Bronchial epithelial cell (primary cell): Measurements from ENCODE around the gene AGMO. TPM values are rescaled to one million over a fixed set of nuclear protein-coding genes. Genes with fewer than 3 reads are reported as not detected.
A peak's percentile ranks its signal among the peaks of the same experiment; 100 is the strongest.

Experiments
- DNase-seq: peaks from one replicate; pipeline ENCODE4 v3.0.0-alpha.2; 2010; ENCODE audit warnings: low read depth
- FAIRE-seq: peaks from 2 replicates; lab custom pipeline; 2011; peaks lifted over from hg19 to GRCh38; lab: Jason Lieb, UNC
- H3K27me3 ChIP-seq: 2 replicates; pipeline ENCODE4 v1.5.1; 2011; ENCODE audit warnings: low read length; ENCODE audit not compliant: control insufficient read depth, insufficient read depth
- H3K36me3 ChIP-seq: 2 replicates; pipeline ENCODE4 v1.5.1; 2011; ENCODE audit warnings: low read length; ENCODE audit not compliant: control insufficient read depth, insufficient read depth
- H3K4me3 ChIP-seq: 2 replicates; pipeline ENCODE4 v1.5.1; 2011; ENCODE audit warnings: mild to moderate bottlenecking, low read depth, low read length, control low read depth
- total RNA-seq: library from RNA; depleted of rRNA; stranded (reverse); fragments of >200 nt; gene quantifications from 2 replicates; pipeline ENCODE4 v1.2.1, GENCODE V29; 2014
- TF ChIP-seq, protein P1 (sequence below): IDR thresholded peaks from 2 replicates; pipeline ENCODE4 v1.5.1; 2011; ENCODE audit warnings: mild to moderate bottlenecking, moderate library complexity, low read length, control low read depth, inconsistent platforms; ENCODE audit not compliant: insufficient read depth, severe bottlenecking

AGMO gene
- total RNA-seq, 1 donor from 2014 or later = under 0.01 TPM

DNA sequence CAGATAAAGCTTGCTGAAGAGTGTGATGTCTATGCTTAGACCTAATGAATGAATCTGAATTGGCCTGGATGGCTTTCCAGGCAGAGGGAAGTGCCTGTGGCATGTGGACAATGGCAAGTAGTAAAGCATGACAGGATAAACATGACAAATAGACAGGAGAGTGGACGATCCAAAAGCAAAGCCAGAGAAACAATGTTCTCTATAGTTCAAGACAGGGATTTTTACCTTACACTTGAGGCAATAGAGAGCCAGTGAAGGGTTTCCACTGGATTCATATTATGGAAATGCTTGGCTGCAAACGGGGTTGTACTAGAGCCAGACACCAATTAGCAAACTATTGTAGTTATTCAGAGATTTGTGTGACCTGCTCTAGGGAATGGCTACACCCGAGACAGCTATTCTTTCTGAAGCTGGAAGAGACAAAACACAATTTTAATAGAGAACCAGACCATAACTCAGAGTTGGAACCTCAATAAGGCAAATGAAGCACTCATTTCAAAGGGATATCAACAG lies 2.3 kb downstream of the AGMO start:
- DNase-seq (no peak), FAIRE-seq (no peak)
- no peaks in the 10 kb centered on the region for H3K27me3 ChIP-seq
- H3K4me3 ChIP-seq = no peak overlapping the region
- no peaks in the 10 kb centered on the region for H3K36me3 ChIP-seq
- TF ChIP-seq, protein P1, sequence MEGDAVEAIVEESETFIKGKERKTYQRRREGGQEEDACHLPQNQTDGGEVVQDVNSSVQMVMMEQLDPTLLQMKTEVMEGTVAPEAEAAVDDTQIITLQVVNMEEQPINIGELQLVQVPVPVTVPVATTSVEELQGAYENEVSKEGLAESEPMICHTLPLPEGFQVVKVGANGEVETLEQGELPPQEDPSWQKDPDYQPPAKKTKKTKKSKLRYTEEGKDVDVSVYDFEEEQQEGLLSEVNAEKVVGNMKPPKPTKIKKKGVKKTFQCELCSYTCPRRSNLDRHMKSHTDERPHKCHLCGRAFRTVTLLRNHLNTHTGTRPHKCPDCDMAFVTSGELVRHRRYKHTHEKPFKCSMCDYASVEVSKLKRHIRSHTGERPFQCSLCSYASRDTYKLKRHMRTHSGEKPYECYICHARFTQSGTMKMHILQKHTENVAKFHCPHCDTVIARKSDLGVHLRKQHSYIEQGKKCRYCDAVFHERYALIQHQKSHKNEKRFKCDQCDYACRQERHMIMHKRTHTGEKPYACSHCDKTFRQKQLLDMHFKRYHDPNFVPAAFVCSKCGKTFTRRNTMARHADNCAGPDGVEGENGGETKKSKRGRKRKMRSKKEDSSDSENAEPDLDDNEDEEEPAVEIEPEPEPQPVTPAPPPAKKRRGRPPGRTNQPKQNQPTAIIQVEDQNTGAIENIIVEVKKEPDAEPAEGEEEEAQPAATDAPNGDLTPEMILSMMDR = no peak

DNA sequence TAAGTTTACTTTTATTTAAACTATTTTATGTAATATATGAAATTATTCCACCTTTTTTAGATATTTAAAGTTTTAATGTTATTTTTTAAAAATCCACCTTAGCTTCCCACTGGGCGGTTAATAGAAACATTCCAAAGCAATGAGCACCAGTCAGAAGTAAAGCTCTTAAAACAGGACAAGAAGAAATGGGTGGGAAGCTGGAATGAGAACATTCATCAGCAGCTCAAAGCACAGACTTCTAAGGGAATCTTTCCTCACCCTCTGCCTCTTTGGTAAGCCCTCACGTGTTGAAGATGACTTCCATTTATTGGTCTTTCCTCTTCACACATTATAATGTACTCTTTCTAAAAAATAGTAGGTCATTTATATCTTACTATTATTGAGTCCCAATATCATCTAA lies 3.1 kb downstream of the AGMO start:
- peak; percentile 57 for DNase-seq

DNA sequence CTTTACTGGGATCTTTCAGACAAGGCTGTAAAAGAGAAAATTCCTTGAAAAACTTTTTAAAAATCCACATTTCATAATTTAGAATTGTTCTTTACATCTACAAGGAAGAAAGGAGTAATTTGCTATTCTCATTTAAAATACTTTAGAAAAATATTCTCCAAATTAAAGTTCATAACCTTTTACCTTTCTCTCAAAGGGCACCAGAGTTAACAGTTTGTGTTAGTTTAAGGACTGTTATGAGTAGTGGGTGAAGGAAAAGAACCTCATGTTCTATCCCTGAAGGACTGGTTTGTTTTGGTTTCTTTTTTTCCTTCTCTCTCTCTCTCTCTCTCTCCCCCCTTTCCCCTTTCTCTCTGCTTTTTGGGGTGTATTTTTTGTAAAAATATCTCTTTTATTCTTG lies 4.1 kb downstream of the AGMO start:
- Histone ChIP-seq H3K27me3 (no peaks in the 10 kb centered on the region), H3K36me3 (no peaks in the 10 kb centered on the region), H3K4me3 (no peak overlapping the region)
- no peak for DNase-seq
- no peak for FAIRE-seq
- TF ChIP-seq, protein P1 = no peak

More for the DNA sequence above, 3.1 kb downstream of the AGMO start:
- Histone ChIP-seq H3K27me3 (no peaks in the 10 kb centered on the region), H3K36me3 (no peaks in the 10 kb centered on the region), H3K4me3 (no peak overlapping the region)
- TF ChIP-seq, protein P1 = no peak
- FAIRE-seq = no peak

DNA sequence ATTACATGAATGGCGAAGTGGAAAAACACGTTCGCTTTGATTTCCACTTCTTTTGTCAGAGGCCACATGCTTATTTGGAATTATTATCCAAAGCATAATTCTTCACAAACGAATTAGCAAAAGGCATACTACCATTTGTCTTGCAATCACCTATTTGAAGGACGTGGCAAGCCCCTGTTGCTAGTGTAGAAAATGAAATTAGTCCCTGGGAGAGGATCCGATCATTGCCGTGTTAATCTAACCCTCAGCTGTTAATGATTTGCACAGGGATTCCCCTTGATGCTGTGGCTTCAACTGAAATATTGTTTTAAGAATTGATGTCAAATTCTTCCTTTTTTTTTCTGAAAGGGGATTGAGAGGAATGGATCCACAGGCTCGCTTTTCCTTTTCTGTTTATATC lies 4.6 kb downstream of the AGMO start:
- Histone ChIP-seq H3K27me3 (no peaks in the 10 kb centered on the region), H3K4me3 (no peak overlapping the region), H3K36me3 (no peaks in the 10 kb centered on the region)
- no peak for DNase-seq
- TF ChIP-seq, protein P1 = no peak
- FAIRE-seq = no peak

DNA sequence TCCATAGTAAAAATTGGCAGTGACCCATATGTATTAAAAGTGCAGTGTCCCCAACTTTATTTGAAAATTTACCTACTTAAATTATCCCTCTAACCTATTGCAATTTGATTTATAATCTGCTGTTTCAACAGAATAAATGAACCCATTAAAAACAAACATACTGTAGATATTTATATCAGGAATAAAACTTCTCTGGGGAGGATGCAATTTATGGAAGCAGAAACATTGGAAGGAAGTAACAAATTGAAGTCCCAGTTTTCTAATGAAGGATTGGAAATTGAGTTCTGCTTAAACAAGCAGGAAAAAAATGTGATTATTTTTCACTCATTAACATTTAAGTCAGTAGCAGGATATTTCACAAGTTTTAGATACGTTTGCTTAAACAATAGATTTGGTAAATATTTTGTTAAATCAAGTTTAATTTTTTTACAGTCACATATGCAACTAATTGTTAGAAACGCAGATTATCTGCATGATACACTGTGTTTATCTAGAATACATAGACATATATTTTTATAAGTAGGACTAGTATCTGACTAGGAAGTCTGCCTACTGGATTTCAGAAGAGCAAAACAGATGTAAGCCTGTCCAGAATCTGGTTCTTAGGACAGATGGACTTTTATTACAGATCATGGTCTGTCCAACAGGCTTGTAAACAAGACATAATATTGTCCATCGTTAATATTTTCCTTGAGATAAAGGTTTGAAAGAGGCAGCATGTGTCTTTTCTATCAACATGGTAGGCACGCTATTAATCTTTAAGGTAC lies 5.3 kb downstream of the AGMO start:
- DNase-seq (peak; percentile 2), FAIRE-seq (no peak)
- H3K4me3 ChIP-seq = no peak overlapping the region
- no peaks in the 10 kb centered on the region for H3K36me3 ChIP-seq
- no peaks in the 10 kb centered on the region for H3K27me3 ChIP-seq
- TF ChIP-seq, protein P1 = no peak

DNA sequence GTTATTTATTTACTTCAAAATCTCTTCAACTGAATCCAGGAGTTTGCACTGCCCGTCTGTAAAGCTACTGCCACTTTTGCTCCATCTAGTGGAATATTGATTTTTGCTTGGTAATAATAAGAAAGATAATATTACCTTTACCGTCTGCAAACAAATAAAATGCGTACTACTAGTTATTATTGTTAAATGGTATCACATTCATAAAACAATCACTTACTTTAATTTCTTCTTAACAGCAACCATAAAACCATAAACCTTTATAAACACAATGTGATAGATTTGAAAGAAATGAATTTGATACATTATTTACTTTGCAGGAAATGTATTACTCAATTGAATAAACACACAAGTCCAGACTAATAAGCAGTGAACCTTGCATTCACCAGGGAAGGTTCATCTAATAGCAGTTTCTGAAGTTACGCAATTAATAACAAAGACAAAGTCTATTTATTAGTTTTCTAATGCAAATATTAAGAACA lies 6.4 kb downstream of the AGMO start:
- Histone ChIP-seq H3K27me3 (no peaks in the 10 kb centered on the region), H3K4me3 (no peak overlapping the region), H3K36me3 (no peaks in the 10 kb centered on the region)
- TF ChIP-seq, protein P1 = peak; percentile 6
- DNase-seq (peak; percentile 91), FAIRE-seq (no peak)
